Parathyroid adenoma (tissue), 2 donors: ENCODE measurements around the gene TRAK2.

Experiments
- H2AFZ ChIP-seq: fragments of 300-600 bp; sonication (generic); one replicate; pipeline ENCODE4 v1.7.0; 2017; ENCODE audit warnings: antibody characterized with exemption, mild to moderate bottlenecking
- H3K27ac ChIP-seq: fragments of 300-600 bp; sonication (generic); one replicate; pipeline ENCODE4 v1.7.0; 2017
- H3K27me3 ChIP-seq: fragments of 300-600 bp; sonication (generic); one replicate; pipeline ENCODE4 v1.7.0; 2017; ENCODE audit warnings: low read length; ENCODE audit not compliant: control insufficient read depth, insufficient read depth
- H3K36me3 ChIP-seq: fragments of 300-600 bp; sonication (generic); one replicate; pipeline ENCODE4 v1.7.0; 2017; ENCODE audit warnings: low read length; ENCODE audit not compliant: control insufficient read depth, insufficient read depth
- H3K4me1 ChIP-seq: fragments of 300-600 bp; sonication (generic); one replicate; pipeline ENCODE4 v1.7.0; 2017; ENCODE audit warnings: control low read depth
- H3K4me2 ChIP-seq: fragments of 300-600 bp; sonication (generic); one replicate; pipeline ENCODE4 v1.7.0; 2017; ENCODE audit warnings: low read length
- H3K4me3 ChIP-seq: fragments of 300-600 bp; sonication (generic); one replicate; pipeline ENCODE4 v1.7.0; 2017; ENCODE audit warnings: low read depth, low read length
- H3K79me2 ChIP-seq: fragments of 300-600 bp; sonication (generic); one replicate; pipeline ENCODE4 v1.7.0; 2017; ENCODE audit warnings: control low read depth
- H3K9ac ChIP-seq: fragments of 300-600 bp; sonication (generic); one replicate; pipeline ENCODE4 v1.7.0; 2017; ENCODE audit warnings: mild to moderate bottlenecking
- H3K9me3 ChIP-seq: fragments of 300-600 bp; sonication (generic); one replicate; pipeline ENCODE4 v1.7.0; 2017; ENCODE audit warnings: low read length; ENCODE audit not compliant: control insufficient read depth
- CTCF ChIP-seq: fragments of 300-600 bp; sonication (generic); IDR thresholded peaks from one replicate; pipeline ENCODE4 v1.7.0; 2017; ENCODE audit warnings: antibody characterized with exemption, mild to moderate bottlenecking
- donor health status: primary hyperparathyroidism.

TRAK2 gene

GRCh38 chr2:201483342-201483741 is 32.1 kb upstream of the TRAK2 start:
- no peak overlapping the region for H3K4me2 ChIP-seq
- TF ChIP-seq CTCF: no peak
- no peaks in the 10 kb centered on the region for H3K79me2 ChIP-seq
- H3K27ac ChIP-seq: no peak overlapping the region
- no peaks in the 10 kb centered on the region for H3K27me3 ChIP-seq
- no peak overlapping the region for H2AFZ ChIP-seq
- H3K9ac ChIP-seq: no peak overlapping the region
- no peak overlapping the region for H3K4me3 ChIP-seq
- H3K36me3 ChIP-seq: no peaks in the 10 kb centered on the region
- no peaks in the 10 kb centered on the region for H3K4me1 ChIP-seq
- H3K9me3 ChIP-seq: no peaks in the 10 kb centered on the region

- Histone ChIP-seq H3K4me2 (no peak overlapping the region), H3K4me1 (no peaks in the 10 kb centered on the region), H2AFZ (no peak overlapping the region), H3K9me3 (no peaks in the 10 kb centered on the region), H3K36me3 (no peaks in the 10 kb centered on the region), H3K4me3 (no peak overlapping the region), H3K27me3 (no peaks in the 10 kb centered on the region), H3K79me2 (no peaks in the 10 kb centered on the region), H3K9ac (no peak overlapping the region), H3K27ac (no peak overlapping the region)
- no peak for TF ChIP-seq CTCF
Measured at GRCh38 chr2:201482543-201482942, 31.3 kb upstream of the TRAK2 start.

- H3K27me3 ChIP-seq: no peaks in the 10 kb centered on the region
- H3K4me3 ChIP-seq: no peak overlapping the region
- TF ChIP-seq CTCF: no peak
- H2AFZ ChIP-seq: no peak overlapping the region
- H3K4me1 ChIP-seq: no peaks in the 10 kb centered on the region
- H3K79me2 ChIP-seq: no peaks in the 10 kb centered on the region
- H3K36me3 ChIP-seq: no peaks in the 10 kb centered on the region
- no peak overlapping the region for H3K9ac ChIP-seq
- no peak overlapping the region for H3K4me2 ChIP-seq
- no peak overlapping the region for H3K27ac ChIP-seq
- H3K9me3 ChIP-seq: no peaks in the 10 kb centered on the region
Measured at GRCh38 chr2:201472411-201472810, 21.2 kb upstream of the TRAK2 start.

- H2AFZ ChIP-seq: no peak overlapping the region
- no peak overlapping the region for H3K4me2 ChIP-seq
- TF ChIP-seq CTCF: no peak
- H3K9me3 ChIP-seq: no peaks in the 10 kb centered on the region
- no peak overlapping the region for H3K4me3 ChIP-seq
- H3K79me2 ChIP-seq: no peaks in the 10 kb centered on the region
- H3K4me1 ChIP-seq: no peaks in the 10 kb centered on the region
- H3K27ac ChIP-seq: no peak overlapping the region
- no peaks in the 10 kb centered on the region for H3K36me3 ChIP-seq
- no peak overlapping the region for H3K9ac ChIP-seq
- no peaks in the 10 kb centered on the region for H3K27me3 ChIP-seq
Measured at GRCh38 chr2:201471732-201472393, 20.6 kb upstream of the TRAK2 start.
